NB4 (cell line): ENCODE data around the gene TUT1.

ENCODE experiments used
- CTCF ChIP-seq: IDR thresholded peaks from one replicate; pipeline ENCODE4 v1.5.1; 2012; ENCODE audit warnings: low read depth, low read length
- MAX ChIP-seq: IDR thresholded peaks from 2 replicates; pipeline ENCODE4 v1.6.1; 2011; ENCODE audit warnings: low read depth, low read length

GRCh38 chr11:62569611-62570010 lies 21.7 kb downstream of the TUT1 start:
- TF ChIP-seq CTCF (no peak), MAX (no peak)
